ENCODE results near the gene SSR1.
"Not testable (repeated sequence)": the region's sequence is repeated elsewhere in the genome, so short reads cannot be mapped to it uniquely, and the experiment has no call there.

SSR1 gene

GRCh38 chr6:7312616-7313504 is at the start of gene SSR1:
TSS of gene SSR1 (minus strand) at chr6:7313199. CDS start at chr6:7313120, 79 bp downstream.
- peak; percentile 99 for DNase-seq

GRCh38 chr6:7351916-7352315 is 38.9 kb upstream of the SSR1 start:
- not testable (repeated sequence) for DNase-seq

- DNase-seq, result not testable (repeated sequence)
These were observed 37.6 kb upstream of the SSR1 start for GRCh38 chr6:7350591-7350990.

- DNase-seq, result not testable (repeated sequence)
These were observed 34.6 kb upstream of the SSR1 start for GRCh38 chr6:7347551-7347997.

GRCh38 chr6:7344773-7345450 is 31.9 kb upstream of the SSR1 start:
- DNase-seq, result not testable (repeated sequence)

- DNase-seq, result no peak
These were observed 30.8 kb upstream of the SSR1 start for GRCh38 chr6:7343546-7344475.

GRCh38 chr6:7341989-7342742 is 29.2 kb upstream of the SSR1 start:
- DNase-seq, result no peak

GRCh38 chr6:7341271-7341670 is 28.3 kb upstream of the SSR1 start:
- DNase-seq, result no peak

GRCh38 chr6:7339007-7339732 is 26.2 kb upstream of the SSR1 start:
- DNase-seq, result not testable (repeated sequence)

GRCh38 chr6:7338031-7338430 is 25.0 kb upstream of the SSR1 start:
- no peak for DNase-seq

GRCh38 chr6:7335519-7335918 is 22.5 kb upstream of the SSR1 start:
- no peak for DNase-seq

GRCh38 chr6:7334685-7335084 is 21.7 kb upstream of the SSR1 start:
- no peak for DNase-seq

- no peak for DNase-seq
These were observed 19.2 kb upstream of the SSR1 start for GRCh38 chr6:7332090-7332745.

GRCh38 chr6:7331452-7331851 is 18.5 kb upstream of the SSR1 start:
- DNase-seq, result no peak

GRCh38 chr6:7328243-7328642 is 15.2 kb upstream of the SSR1 start:
- no peak for DNase-seq

- DNase-seq, result no peak
These were observed 12.8 kb upstream of the SSR1 start for GRCh38 chr6:7325750-7326149.

- no peak for DNase-seq
These were observed 11.5 kb upstream of the SSR1 start for GRCh38 chr6:7324520-7324919.

GRCh38 chr6:7323074-7323473 is 10.1 kb upstream of the SSR1 start:
- no peak for DNase-seq

- not testable (repeated sequence) for DNase-seq
These were observed 8.9 kb upstream of the SSR1 start for GRCh38 chr6:7321866-7322265.

GRCh38 chr6:7319406-7319805 is 6.4 kb upstream of the SSR1 start:
- DNase-seq, result not testable (repeated sequence)

GRCh38 chr6:7317538-7317937 is 4.5 kb upstream of the SSR1 start:
- DNase-seq, result no peak
